Head of caudate nucleus (tissue), 42 donors: ENCODE measurements around the gene TRIM44.
"Not testable (repeated sequence)": the region's sequence is repeated elsewhere in the genome, so short reads cannot be mapped to it uniquely, and the experiment has no call there.

Experiments
- DNase-seq, 42 donors: peaks; one replicate each; pipeline versions ENCODE4 v3.0.0 to v3.0.0-alpha.2; 2020 to 2021; ENCODE audit warnings: mixed read lengths in 7 of 42
- intact Hi-C: fragments of 100-400 bp; cut with DNase I; formaldehyde crosslinking; loops from one replicate; pipeline ENCODE4 v1.15.0; 2022

TRIM44 gene

DNA sequence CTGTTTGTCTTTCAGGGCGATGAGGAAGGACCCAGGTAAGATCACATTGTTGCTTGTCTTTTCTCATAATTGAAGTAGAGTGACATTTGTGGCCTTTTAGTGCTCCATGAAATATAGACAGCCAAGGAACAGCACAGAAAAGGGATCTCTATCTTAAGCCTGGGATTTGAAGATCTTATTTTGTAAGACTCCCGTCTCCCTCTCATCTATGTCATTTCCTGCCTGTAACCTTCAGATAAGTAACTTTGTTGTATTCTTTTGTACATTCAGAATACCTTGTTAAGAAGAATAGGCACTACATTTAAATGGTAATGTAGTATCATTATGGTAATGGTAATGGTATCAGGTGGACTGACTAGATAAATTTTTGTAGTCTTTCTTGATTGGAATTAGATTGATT lies 72.8 kb downstream of the TRIM44 start:
- no peak for DNase-seq
- intact Hi-C loops = no loop called here

DNA sequence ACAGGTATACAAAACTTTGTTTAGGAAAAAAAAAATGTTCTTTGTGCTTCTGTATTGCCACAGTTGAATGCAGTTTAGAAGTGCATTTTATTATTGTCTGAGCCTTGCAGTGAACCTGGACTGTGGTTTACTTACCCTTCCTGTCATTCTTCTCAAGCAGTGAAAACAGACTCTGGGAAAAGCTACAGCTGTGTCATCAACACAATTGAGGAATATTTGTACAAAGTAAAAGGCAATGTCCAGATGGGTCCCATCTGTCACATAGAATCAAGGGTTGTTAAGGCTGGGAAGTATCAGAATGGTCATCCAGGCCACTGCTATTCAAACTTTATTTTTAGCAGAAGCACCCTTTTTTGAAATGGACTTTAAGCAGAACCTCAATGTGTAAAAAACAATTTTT lies 73.3 kb downstream of the TRIM44 start:
- no peak for DNase-seq
- intact Hi-C loops = no loop called here

DNA sequence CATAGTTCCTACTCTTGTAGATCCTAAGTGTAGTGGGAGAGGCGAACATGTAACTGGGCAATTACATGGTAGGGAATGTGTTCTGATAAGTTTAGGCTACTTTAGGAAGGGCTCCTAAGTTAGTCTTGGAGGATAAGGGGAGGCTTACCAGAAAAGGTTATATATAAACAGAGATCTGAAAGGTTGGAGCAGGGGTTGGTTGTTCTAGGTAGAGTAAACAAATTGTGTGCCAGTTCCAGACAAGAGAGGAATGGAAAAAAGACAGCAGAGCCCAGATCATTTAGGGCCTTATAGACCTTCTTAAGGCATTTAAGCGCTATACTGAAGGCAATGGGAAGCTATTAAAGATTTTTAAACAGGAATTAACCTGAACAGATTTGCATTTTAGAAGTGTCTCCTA lies 74.4 kb downstream of the TRIM44 start:
- no peak for DNase-seq
- intact Hi-C loops = no loop called here

DNA sequence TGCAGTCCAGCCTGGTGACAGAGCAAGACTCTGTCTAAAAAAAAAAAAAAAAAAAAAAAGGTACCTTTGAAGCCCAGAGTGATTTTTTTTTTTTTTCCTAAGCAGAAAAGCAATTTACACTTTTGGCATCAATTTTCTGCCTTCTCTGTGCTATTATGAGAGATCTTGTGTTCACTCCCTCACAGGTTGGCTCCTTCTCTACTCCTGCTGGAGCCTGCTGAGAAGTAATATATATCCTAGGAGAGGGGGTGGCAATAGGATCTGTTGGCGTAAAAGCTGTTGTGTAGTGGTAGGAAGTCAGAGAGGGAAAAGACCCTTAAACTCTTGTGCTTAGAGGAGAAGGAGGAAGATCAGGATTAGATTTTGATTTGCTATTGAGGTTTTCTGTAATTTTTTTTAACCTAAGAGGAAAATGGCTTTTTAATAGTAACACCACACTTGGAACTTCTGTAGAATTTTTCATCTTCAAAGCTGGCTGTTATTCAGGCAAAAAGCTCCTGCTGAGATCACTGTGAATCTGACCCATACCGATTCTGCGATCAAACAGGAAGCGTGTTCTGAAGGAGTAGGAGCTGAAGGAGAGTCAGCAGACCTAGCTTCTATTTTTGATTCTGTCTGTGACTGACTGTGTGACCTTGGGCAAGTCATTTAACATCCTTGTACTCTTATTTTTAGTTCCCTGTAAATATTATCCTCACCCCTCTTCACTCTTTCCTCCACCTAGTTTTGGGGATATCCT lies 77.7 kb downstream of the TRIM44 start:
- DNase-seq = peak in 7 of 42 donors; percentile 13 to 72 (median 29)
- intact Hi-C loops = no loop called here

DNA sequence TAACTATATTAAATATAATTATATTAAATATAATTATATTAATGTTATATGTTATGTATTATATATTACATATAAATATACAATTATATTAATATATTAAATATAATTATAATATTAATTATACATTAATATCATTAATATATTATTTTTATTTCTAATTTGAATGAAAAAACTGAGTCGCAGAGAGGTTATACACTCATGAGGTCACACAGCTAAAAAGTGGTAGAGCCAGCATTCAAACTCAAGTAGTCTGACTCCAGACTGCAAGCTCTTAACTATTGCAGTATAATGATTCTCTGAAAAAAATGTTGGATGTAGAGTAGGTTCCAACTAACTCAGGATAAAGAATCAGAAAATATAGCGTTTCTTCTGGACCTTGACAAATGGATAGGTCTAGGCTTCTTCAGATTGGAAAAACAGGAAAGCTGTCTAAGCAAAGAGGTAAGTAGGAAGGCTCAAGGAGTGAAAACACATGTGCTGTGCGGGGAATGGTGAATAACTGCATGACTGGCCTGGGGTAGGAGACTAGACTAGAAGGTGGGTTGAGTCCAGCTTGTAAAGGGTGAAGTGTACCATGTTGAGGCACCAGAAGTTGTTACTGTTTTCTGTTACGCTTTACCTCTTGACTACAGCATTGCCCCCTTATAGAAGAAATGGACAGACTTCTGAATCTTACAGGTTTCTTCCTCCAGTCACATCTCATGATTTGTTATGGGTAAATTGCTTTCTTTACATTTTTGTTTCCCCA lies 80.3 kb downstream of the TRIM44 start:
- DNase-seq = no peak
- intact Hi-C loops = no loop called here

DNA sequence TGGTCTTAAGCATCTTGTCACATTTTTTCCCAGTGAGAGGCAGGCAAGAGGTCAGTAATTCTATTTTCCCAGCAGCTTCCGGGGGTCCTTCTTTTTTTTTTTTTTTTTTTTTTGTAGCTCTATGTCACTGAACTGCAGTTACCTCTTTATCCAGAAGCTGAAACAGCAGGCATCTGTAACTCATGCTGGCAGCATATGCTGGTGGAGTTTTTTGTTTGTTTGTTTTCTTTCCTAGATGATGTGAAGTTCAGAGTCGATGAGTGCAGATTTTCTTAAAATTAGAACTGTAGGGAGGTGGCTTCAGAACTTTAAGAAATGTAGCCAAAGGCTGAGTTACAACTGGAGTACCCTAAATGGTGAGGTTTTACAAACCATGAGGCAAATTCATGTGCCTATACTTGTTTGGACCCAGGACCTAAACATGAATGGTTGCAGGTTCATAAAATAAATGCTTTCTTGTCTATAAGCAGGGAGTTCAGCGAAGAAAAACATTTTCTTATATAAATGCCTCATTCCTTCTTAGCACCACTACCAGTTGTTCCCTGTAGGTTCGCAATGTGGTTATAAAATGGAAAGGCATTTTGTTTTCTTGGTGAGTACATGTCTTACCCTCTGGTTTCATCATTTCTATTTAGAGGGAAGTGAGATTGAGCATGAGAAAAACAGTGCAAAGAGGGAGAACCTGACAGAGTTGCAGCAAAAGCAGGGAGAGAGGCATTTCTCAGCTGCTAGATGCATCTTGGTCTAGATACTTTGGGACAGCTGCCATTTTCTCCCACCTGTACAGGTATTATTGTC lies 84.0 kb downstream of the TRIM44 start:
- intact Hi-C loops = no loop called here

DNA sequence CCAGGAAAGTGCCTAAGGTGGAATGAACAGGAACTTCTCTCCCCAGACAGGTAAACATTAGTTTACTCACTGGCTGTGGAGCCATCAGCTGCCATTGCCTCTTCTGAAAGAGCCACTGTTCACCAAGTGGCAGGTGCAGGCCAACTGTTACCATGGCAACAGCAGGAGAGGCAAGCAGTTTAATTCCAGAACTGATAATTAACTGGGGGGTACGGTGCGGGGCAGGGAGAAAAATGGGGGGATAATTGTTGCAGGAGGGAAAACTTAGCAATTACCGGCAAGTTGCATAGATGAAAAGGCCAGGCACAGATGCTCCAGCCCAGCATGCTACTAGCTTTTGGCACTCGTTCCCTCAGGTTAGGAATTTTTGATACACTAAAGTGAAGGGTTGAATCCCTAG lies 85.1 kb downstream of the TRIM44 start:
- intact Hi-C loops = no loop called here
- DNase-seq = peak in 31 of 42 donors; percentile 4 to 69 (median 26)

More for the DNA sequence above, 84.0 kb downstream of the TRIM44 start:
- DNase-seq = no peak

DNA sequence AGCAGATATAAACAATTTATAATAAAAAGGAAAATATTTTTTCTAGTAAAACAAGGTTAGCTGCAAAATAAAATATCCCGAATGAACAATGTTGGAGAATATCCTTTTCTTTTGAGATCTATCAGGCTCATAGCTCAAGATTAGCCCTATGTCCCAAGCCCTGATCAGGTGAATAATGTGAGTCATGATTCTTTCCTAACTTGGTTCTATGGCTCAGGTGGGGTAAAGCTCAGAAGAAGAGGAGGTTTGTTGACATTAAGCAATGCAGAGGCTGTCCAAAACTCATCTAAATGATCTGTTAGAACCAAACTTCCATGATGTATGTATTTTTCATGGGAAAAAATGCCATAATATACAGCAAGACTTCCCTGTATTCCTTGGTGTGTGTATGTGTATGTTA lies 86.1 kb downstream of the TRIM44 start:
- DNase-seq = no peak
- intact Hi-C loops = no loop called here

DNA sequence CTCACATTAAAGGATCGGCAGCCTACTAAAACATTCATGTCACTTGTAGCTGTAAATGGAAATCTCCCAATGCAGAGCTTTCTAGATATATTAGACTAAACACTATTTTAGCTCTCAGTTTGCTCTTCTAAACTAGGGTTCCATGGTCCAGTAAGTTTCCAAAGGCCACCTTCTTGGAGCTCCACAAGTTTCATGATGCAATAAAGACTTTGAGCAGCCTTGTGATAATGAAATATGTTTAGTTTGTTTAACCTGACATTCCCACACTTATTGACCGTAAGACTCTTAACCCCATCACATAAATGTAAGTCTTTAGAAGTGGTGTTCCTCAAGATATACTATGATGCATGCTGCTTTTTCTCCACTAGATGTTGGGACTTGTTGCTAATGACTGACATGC lies 87.7 kb downstream of the TRIM44 start:
- intact Hi-C loops = no loop called here

DNA sequence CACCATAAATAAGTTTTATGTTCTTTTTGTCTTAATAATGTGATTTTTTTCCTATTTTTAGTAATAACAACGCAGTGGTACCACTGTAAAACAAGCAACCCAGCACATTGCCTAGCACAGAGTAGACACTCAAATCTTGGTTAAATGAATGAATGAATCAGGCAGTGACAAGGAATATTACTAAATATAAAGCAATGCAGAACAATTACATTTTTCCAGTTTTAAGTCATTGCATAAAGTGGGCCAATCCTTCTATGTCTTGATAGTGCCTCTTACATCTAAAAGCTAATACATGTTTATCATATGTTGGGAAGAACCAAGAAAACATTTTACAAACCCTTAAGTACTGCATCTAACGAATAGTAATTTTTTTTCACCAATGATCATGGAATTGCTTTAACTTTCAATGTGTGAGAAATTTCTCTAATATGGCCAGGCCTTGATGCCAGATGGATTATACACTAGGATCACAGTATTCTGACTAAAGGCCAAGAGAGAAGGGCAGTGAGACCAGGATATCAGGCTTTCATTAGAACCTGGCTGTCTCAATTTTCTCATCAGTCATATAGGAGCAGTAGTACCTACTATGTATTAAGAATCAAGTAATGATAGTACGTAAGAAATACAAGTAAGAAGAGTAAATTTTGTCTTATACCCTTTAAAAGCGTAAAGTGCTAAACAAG lies 88.5 kb downstream of the TRIM44 start:
- no peak for DNase-seq
- intact Hi-C loops = no loop called here

More for the DNA sequence above, 87.7 kb downstream of the TRIM44 start:
- no peak for DNase-seq

DNA sequence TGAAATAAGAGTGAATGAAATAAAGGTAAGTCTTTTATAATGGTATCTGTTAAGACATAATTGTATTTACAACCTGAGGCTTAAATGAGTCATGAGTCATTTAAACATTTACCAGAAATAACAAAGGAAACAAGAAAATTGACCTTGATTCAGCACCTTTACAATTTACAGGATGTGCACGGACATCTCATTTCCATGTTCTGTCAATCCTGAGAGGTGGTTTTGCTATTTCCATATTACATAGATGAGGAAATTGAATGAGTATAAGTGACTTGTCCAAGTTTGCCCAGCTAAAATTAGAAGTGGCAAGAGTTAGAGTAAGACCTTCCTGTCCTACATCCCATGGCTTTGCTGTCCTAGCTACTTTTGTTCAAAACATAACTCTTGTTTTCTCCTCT lies 89.1 kb downstream of the TRIM44 start:
- DNase-seq = no peak
- intact Hi-C loops = no loop called here

DNA sequence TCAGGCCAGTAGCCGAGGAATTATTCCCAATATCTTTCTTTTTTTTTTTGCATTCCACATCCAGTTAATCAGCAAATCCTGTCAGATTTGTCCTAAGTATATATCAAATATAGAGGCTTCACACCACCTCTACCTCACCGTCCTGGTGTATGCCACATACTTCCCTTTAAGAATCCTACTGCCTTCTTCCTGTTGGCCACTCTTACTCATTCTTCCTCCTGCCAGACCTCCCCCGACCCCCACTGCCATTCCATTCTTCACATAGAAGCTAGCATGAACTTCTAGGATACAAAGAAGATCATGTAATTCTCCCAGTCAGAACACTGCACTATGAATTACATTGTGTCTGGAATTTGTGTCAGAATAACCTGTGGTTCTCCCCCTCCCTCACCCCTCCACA lies 89.5 kb downstream of the TRIM44 start:
- no peak for DNase-seq
- intact Hi-C loops = no loop called here

DNA sequence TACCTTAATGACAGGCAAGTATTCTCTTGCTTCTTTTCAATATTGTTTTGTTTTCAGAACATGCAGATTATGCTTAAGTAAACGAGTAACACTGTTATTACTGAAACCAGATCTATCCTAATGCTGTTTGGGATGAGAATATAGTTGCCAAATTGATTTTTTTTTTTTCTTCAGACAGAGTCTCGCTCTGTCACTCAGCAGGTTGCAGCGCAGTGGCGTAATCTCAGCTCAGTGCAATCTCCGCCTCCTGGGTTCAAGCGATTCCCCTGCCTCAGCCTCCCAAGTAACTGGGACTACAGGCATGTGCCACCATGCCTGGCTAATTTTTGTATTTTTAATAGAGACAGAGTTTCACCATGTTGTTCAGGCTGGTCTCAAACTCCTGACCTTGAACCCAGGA lies 91.0 kb downstream of the TRIM44 start:
- DNase-seq, intact Hi-C loops: not testable (repeated sequence)

DNA sequence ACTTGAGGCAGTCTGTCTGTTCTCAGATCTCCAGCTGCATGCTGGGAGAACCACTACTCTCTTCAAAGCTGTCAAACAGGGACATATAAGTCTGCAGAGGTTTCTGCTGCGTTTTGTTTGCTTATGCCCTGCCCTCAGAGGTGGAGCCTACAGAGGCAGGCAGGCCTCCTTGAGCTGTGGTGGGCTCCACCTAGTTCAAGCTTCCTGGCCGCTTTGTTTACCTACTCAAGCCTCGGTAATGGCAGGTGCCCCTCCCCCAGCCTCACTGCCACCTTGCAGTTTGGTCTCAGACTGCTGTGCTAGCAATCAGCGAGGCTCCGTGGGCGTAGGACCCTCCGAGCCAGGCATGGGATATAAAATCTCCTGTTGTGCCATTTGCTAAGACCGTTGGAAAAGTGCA lies 97.4 kb downstream of the TRIM44 start:
- intact Hi-C loops, DNase-seq: not testable (repeated sequence)

DNA sequence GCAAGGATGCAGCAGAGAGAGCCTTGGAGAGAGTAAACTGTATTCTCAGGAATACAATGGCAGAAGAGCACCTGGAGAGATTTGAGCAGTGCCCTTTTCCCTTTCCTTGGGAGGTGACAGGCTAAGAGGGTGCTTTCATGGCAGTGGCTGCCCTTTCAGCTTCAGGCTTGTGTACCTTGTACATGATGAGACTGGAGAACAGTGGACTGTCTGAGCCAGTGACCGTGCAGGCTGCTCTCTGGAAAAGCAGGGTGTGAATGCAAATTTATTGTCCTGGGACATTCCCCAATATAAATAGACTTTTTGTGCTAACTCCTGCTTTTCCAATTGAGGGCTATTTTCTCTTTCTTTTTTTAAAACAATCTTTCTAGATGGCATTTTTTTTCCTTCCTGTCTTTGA lies 99.3 kb downstream of the TRIM44 start:
- intact Hi-C loops = no loop called here

DNA sequence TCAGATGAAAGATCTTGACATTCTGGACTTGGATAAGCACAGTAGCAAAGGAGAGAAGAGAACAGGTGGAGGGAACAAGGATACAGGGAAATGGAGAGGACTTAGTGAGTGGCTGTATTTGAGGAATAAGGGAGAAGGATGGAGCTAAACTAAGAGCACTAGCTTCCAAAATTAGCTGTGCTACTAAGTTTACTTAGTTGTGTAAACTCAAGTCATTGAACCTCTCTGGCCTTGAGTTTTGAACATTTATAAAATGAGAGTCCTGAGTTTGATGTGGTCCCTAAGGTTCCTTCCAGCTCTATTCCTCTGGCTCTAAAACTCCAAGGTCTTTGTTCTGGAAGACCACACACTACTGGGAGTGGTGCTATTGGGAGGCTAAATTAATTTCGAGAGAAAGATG lies 100.7 kb downstream of the TRIM44 start:
- no peak for DNase-seq
- intact Hi-C loops = no loop called here

More for the DNA sequence above, 99.3 kb downstream of the TRIM44 start:
- no peak for DNase-seq

DNA sequence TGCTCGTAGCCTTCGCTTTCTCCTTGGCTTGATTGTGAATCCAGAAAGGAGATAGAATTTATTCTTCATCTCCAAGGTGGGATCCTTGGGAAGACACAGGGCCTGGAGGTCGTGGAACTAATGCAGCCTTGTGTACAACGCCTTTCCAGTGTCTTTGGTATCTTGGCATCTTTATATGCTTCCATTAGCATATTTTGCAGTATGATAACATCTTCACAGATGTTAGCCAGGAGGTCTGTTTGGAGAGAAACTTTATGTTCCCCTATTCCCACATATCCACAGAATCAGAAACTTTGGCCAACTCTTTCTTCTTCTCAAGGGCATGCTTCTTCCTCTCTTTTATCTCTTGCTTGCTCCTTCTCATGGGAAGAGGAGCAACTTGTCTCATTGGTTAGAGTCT lies 101.2 kb downstream of the TRIM44 start:
- no peak for DNase-seq
- intact Hi-C loops = no loop called here

DNA sequence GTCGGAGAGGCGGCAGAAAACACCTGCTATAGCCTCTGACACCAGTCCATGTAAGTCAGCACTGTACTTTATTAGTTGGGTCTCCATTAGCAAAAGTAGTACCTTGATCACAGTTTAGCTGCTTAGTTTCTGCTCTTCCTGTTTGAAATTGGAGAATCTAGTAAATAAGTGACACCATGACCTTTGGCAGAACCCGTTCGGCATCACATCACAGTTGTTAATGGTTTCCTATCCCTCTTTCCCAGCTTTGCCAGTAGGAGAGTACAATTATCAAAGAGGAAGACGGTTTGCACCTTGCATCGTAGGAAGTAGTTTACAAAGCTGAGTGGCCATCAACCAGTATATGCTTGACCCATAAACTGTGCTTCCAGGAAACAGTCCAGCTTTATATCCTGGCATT lies 101.8 kb downstream of the TRIM44 start:
- intact Hi-C loops = no loop called here
- no peak for DNase-seq

DNA sequence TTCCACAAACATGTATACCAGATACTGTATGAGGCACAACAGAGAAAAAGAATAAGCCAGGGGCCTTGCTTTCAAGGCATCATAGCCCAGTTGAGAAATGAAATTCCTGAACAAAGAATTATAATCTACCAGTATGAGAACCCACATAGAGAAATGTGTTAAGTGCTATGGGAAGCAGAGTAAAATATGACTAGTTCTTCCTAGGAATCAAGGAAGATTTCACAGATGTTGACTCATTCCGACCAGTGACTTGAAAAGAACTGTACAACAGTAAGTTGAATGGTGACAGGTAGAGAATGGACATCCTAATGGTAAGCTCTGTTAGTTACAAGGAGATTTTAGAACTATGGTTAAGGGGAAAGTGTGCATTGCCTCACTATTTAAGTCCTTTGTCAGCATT lies 102.6 kb downstream of the TRIM44 start:
- intact Hi-C loops = no loop called here
- no peak for DNase-seq
